HepG2 (cell line): ENCODE data around the gene APOA1. TPM values are rescaled to one million over a fixed set of nuclear protein-coding genes. Genes with fewer than 3 reads are reported as not detected.
A peak's percentile ranks its signal among the peaks of the same experiment; 100 is the strongest.

Experiments
- AGO2 ChIP-seq: fragments of 200-400 bp; formaldehyde crosslinking; optimal IDR thresholded peaks from 2 replicates; pipeline ENCODE3; 2017; ENCODE audit warnings: mild to moderate bottlenecking, low read depth, low read length, moderate library complexity
- ARHGAP35 ChIP-seq: sonication (generic); formaldehyde crosslinking; IDR thresholded peaks from 2 replicates; pipeline ENCODE4 v1.9.0; 2022; ENCODE audit warnings: mild to moderate bottlenecking, inconsistent platforms, moderate library complexity, missing genetic modification reagents, borderline replicate concordance
- CBX5 ChIP-seq: sonication (generic); formaldehyde crosslinking; IDR thresholded peaks from 2 replicates; pipeline ENCODE4 v1.4.0; 2020; ENCODE audit warnings: missing genetic modification reagents, borderline replicate concordance
- ERF ChIP-seq: IDR thresholded peaks from 2 replicates; pipeline ENCODE4 v1.6.1; 2018; ENCODE audit warnings: missing biosample characterization, missing genetic modification reagents
- FIP1L1 ChIP-seq: fragments of 200-400 bp; formaldehyde crosslinking; IDR thresholded peaks from 2 replicates; pipeline ENCODE4 v1.6.1; 2018; ENCODE audit warnings: low read depth, mild to moderate bottlenecking, low read length, moderate library complexity, borderline replicate concordance; ENCODE audit not compliant: insufficient read depth
- FOXK1 ChIP-seq: sonication (generic); formaldehyde crosslinking; IDR thresholded peaks from 2 replicates; pipeline ENCODE4 v1.4.0; 2020; ENCODE audit warnings: low read depth, missing genetic modification reagents, borderline replicate concordance
- HNF1B ChIP-seq: sonication (generic); formaldehyde crosslinking; IDR thresholded peaks from 2 replicates; pipeline ENCODE4 v1.5.1; 2020; ENCODE audit warnings: mild to moderate bottlenecking, moderate library complexity, missing genetic modification reagents
- KDM2A ChIP-seq: sonication (generic); formaldehyde crosslinking; IDR thresholded peaks from 2 replicates; pipeline ENCODE4 v1.4.0; 2020; ENCODE audit warnings: low read depth, missing genetic modification reagents, borderline replicate concordance
- KMT2B ChIP-seq: IDR thresholded peaks from 2 replicates; pipeline ENCODE4 v1.6.1; 2016; ENCODE audit warnings: missing genetic modification reagents, missing compliant biosample characterization
- NPAS2 ChIP-seq: sonication (generic); formaldehyde crosslinking; IDR thresholded peaks from 2 replicates; pipeline ENCODE4 v1.8.0; 2022; ENCODE audit warnings: mild to moderate bottlenecking, missing genetic modification reagents, borderline replicate concordance
- POGK ChIP-seq: sonication (generic); formaldehyde crosslinking; conservative IDR thresholded peaks from 2 replicates; pipeline ENCODE4 v1.8.0; 2022; ENCODE audit warnings: mild to moderate bottlenecking, moderate library complexity, missing genetic modification reagents
- TARDBP ChIP-seq: sonication (generic); formaldehyde crosslinking; IDR thresholded peaks from 2 replicates; pipeline ENCODE4 v1.8.0; 2022; ENCODE audit warnings: mild to moderate bottlenecking, missing genetic modification reagents
- THAP11 ChIP-seq: IDR thresholded peaks from 2 replicates; pipeline ENCODE4 v1.6.1; 2016; ENCODE audit warnings: missing biosample characterization, missing genetic modification reagents
- THRA ChIP-seq: sonication (generic); formaldehyde crosslinking; IDR thresholded peaks from 2 replicates; pipeline ENCODE4 v1.4.0; 2020; ENCODE audit warnings: missing genetic modification reagents, borderline replicate concordance
- TOPORS ChIP-seq: sonication (generic); formaldehyde crosslinking; IDR thresholded peaks from 2 replicates; pipeline ENCODE4 v1.8.0; 2023; ENCODE audit warnings: mild to moderate bottlenecking, missing genetic modification reagents
- ZHX2 ChIP-seq, 2 experiments: sonication (generic) in 1 of 2; formaldehyde crosslinking in 1 of 2; IDR thresholded peaks; 2 replicates each; pipeline versions ENCODE4 v1.6.1 to v1.9.0; 2014 to 2022; ENCODE audit warnings: antibody characterized with exemption in 1 of 2, borderline replicate concordance in 1 of 2, inconsistent platforms in 1 of 2, low read depth in 1 of 2, missing genetic modification reagents in 1 of 2
- ZNF530 ChIP-seq: sonication (generic); formaldehyde crosslinking; IDR thresholded peaks from 2 replicates; pipeline ENCODE4 v1.5.0; 2020; ENCODE audit warnings: low read depth, mild to moderate bottlenecking, missing genetic modification reagents
- polyA plus RNA-seq, 8 experiments: library from polyadenylated mRNA; depleted of rRNA in 3 of 8; stranded (reverse) in 7 of 8; unstranded in 1 of 8; fragments of >200 nt; fragmentation: Illumina TruSeq in 4 of 8; extraction: Trizol in 4 of 8; gene quantifications; 2 replicates each; pipeline versions ENCODE4 v1.2.1 to v1.2.3, GENCODE V29; 2011 to 2016; ENCODE audit warnings: low read depth in 4 of 8, missing spikeins in 1 of 8, mixed read lengths in 1 of 8; ENCODE audit not compliant: insufficient read depth in 1 of 8
- total RNA-seq, 5 experiments: library from RNA; depleted of rRNA; stranded (reverse); fragments of >200 nt; fragmentation: Illumina TruSeq; extraction: Trizol; gene quantifications; 2 replicates each; pipeline ENCODE4 v1.2.3, GENCODE V29; 2016; ENCODE audit warnings: low read depth in 1 of 5

Gene APOA1
- total and polyA plus RNA-seq, 2 of the 13 experiments (the other 11 are each of a cell fraction or from before 2014, with no cell fraction given): 1,973 to 5,485 TPM

DNA sequence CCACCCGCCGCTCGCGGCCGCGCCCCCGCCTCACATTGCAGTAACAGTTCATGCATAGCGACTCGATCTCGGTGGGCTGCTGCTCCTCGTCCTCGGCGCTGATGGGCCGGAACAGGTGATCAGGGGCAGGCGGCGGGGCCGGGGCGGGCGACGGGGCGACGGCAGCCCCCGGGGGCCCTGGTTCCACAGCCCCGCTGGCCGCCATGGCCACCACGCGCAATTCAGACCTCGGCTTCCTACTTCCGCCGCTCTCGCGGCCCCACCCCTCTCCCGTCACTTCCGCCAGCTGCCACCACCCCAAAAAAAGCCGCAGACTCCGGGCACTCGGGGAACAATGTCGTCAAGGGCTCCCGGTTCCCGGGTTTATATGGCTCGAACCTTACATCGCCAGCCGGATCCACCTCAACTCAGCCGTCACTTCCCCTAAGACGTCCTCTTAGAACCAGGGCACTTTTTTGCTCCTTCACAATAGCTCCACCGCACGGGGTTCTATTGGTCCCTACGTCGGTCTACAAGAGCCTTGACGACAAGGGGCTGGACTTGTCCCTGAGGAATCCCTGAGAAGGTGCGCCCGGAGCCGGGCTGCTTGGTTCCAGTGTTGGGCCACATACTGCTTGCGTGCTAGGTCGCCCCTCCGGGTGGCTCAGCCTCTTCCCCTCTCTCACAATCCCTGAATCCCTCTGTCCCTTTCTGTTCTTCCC lies 49.5 kb downstream of the APOA1 start, which contains the start of gene ZPR1 (continued):
- TF ChIP-seq CBX5 (CRISPR knock-in tag) (0 out of 2 replicates have a peak, but pooled peaks have one; percentile 30), AGO2 (peak; percentile 88), FOXK1 (peak; percentile 23; the same call in 1 of the 2 replicates), ZNF530 (CRISPR knock-in tag) (no peak), THRA (CRISPR knock-in tag) (no peak), TOPORS (CRISPR knock-in tag) (peak; percentile 86; the same call in 1 of the 2 replicates), FIP1L1 (no peak), TARDBP (CRISPR knock-in tag) (no peak; the same call in 1 of the 2 replicates), HNF1B (CRISPR knock-in tag) (0 out of 2 replicates have a peak, but pooled peaks have one; percentile 56), POGK (CRISPR knock-in tag) (peak; percentile 76; the same call in 1 of the 2 replicates), NPAS2 (CRISPR knock-in tag) (no peak), KMT2B (CRISPR knock-in tag) (peak; percentile 63; the same call in 1 of the 2 replicates), THAP11 (CRISPR knock-in tag) (peak; percentile 73), KDM2A (peak; percentile 89), ZHX2 (IDR thresholded peaks at IDR 0.05; ENCODE audit: low read depth) (peak; percentile 69; the same call in 1 of the 2 replicates), ZHX2 (CRISPR knock-in tag; IDR thresholded peaks at IDR 0.05; ENCODE audit: borderline replicate concordance) (no peak), ERF (peak; percentile 47; the same call in 1 of the 2 replicates), ARHGAP35 (CRISPR knock-in tag) (peak; percentile 69; the same call in 1 of the 2 replicates)
